NCI-H446 treated with DMSO at 0.1 percent for 48 hours (cell line): ENCODE measurements around the gene GLB1L.
A peak's percentile ranks its signal among the peaks of the same experiment; 100 is the strongest.
"Not testable (repeated sequence)": the region's sequence is repeated elsewhere in the genome, so short reads cannot be mapped to it uniquely, and the experiment has no call there.

Source experiments
- DNase-seq: peaks from one replicate; lab custom pipeline; 2025; lab: John Stamatoyannopoulos, UW

The GLB1L gene

DNA sequence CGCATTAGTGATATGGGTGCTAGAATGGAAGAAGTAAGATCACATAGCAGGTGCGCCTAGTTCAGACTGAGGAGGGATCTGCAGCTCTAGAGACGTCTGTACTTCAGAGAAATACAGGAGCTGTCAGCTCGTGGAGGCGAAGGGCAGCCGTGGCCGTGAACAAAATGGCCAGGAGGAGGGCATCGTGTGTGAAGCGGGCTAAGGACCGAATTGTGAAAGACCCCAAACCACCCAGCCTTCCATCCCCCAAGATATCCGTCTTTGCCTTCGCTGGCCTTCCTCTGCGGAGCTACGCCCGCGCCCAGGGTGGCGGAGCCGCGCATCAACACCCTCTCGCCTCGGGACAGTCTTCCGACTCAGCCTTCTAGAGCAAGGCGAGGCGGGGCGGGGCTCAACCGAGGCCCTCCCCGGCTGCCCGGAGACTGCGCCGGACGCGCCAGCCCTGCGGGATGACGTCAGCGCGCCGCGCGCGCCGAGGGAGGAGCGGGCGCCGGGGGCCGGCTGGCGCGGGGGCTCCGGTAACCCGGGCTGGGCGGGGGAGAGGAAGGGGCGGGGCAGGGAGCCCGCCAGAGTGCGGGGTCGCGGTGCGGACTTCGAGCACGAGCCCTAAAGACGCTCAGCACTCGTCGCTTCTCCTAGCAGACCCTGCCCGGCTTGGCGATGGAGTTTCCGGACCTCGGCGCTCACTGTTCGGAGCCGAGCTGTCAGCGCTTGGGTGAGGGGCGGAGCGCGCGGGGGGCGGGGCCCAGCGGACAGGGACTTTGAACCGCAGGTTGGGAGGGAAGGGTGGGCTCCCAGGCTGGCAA lies 38.7 kb downstream of the GLB1L start, which contains the start of gene ZFAND2B:
Gene ZFAND2B (plus strand): TSS at position 455 of the 806 bp plus-strand sequence. CDS start 206 bp downstream, at position 661.
- peak; percentile 82 for DNase-seq

DNA sequence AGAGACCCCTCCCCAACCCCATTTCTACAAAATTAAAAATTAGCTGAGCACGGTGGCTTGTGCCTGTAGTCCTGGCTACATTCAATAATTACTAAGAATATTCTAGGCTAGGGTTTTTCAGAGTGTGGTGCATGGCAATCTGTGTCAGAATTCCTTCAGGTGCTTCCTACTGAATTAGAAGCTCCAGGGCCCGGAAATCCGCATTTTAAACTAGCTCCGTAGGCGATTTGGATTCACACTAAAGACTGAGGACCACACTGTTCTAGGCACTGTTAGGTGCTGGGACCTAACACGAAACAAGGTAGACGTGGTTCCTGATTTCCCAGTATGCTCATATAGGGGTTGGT lies 39.3 kb downstream of the GLB1L start:
- DNase-seq: no peak

DNA sequence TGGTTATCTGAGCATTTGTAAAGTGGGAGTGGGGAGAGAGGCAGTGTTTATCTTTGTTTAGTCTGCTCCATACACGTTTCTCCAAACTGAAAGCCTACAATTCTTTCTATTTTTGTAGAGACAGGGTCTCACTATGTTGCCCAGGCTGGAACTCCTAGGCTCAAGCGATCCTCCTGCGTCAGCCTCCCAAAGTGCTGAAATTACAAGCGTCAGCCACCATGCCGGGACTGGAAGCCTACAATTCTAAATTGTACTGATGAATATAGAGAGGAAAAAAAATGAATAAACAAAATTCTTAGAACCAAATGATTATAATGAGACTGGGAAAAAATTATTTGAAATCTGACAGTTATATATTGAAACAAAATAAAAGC lies 40.1 kb downstream of the GLB1L start:
- DNase-seq: no peak

DNA sequence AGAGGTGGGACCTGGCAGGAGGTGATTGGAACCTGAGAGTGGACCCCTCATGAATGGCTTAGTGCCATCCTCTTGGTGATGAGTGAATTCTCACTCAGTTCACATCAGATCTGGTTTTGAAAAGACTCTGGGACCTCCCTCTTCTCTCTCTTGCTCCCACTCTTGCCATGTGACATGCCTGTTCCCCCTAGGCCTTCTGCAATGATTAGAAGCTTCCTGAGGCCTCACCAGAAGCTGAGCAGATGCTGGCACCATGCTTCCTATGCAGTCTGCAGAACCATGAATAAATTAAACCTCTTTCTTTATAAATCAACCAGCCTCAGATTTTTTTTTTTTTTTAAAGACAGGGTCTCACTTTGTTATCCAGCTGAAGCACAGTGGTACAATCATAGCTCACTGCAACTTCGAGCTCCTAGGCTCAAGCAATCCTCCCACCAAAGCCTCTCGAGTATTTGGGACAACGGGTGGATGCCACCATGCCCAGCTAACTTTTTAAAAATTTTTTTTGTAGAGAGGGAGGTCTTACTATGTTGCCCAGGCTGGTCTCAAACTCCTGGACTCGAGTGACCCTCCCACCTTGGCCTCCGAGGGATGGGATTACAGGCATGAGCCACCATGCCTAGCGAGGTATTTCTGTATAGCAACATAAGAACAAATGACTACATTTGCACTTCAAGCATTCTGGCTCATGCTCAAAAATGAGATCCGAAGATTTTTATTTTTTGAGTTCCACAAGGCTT lies 40.6 kb downstream of the GLB1L start:
- no peak for DNase-seq

DNA sequence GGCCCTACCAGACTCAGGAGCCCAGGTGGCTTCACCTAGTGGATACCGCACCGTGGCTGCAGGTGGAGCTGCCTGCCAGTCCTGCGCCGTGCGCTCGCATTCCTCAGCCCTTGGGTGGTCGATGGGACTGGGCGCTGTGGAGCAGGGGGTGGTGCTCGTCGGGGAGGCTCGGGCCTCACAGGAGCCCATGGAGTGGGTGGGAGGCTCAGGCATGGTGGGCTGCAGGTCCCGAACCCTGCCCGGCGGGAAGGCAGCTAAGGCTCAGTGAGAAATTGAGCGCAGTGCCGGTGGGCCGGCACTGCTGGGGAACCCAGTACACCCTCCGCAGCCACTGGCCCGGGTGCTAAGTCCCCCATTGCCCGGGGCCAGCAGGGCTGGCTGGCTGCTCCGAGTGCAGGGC lies 43.9 kb downstream of the GLB1L start:
- not testable (repeated sequence) for DNase-seq

DNA sequence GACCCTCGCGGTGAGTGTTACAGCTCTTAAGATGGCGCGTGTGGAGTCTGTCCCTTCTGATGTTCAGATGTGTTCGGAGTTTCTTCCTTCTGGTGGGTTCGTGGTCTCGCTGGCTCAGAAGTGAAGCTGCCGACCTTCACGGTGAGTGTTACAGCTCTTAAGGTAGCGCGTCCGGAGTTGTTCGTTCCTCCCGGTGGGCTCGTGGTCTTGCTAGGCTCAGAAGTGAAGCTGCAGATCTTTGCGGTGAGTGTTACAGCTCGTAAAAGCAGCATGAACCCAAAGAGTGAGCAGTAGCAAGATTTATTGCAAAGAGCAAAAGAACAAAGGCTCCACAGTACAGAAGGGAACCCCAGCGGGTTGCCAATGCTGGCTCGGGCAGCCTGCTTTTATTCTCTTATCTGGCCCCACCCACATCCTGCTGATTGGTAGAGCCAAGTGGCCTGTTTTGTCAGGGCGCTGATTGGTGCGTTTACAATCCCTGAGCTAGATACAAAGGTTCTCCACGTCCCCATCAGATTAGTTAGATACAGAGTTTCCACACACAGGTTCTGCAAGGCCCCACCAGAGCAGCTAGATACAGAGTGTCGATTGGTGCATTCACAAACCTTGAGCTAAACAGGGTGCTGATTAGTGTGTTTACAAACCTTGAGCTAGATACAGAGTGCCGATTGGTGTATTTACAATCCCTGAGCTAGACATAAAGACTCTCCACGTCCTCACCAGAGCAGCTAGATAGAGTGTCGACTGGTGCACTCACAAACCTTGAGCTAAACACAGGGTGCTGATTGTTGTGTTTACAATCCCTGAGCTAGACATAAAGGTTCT lies 44.5 kb downstream of the GLB1L start:
- DNase-seq: not testable (repeated sequence)

DNA sequence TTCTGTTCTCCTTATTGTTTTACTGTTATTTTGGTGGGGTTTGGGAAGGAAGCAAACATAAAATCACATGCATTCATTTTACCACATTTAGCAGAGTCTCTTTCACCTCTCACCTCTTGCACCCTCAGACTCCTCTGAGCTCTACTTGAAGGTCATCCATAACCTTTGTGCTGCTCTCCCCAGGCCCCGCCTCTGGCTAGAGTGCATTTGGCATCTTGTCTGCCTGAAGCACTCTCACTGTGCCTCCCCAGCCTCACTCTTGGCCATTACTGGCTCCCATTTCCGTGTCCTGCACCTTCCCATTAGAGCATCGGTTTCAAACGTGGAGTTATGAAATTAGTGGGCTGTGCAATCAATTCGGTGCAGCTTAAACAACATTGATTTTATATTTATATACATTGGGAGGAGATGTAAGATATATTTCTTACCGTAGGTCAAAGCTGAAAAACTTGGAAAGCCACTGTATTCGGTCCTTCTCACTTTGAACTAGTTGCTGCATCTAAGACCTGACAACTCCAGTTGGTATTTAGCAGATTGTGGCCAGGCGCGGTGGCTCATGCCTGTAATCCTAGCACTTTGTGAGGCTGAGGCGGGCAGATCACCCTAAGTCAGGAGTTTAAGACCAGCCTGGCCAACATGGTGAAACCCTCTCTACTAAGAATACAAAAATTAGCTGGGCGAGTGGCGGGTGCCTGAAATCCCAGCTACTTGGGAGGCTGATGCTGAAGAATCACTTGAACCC lies 45.6 kb downstream of the GLB1L start:
- DNase-seq: no peak

DNA sequence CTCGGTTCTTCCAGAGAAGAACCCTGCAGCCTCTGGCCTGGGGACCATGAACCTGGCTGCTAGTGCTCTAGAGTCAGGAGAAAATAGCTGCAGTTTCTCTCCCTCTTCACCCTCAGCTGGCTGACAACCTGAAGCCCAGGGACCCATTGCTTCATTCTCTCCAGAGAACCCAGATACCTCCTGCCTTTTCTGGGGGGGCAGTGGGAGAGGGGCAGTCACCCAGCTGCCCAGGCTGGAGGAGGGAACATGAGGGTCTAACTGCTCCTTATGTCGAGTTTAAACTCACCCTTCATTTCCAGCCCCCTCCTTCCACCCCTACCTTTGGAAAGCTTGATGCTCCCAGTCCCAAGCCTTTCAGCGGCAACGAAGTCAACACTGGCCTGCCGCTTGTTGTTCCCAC lies 46.3 kb downstream of the GLB1L start:
- no peak for DNase-seq

DNA sequence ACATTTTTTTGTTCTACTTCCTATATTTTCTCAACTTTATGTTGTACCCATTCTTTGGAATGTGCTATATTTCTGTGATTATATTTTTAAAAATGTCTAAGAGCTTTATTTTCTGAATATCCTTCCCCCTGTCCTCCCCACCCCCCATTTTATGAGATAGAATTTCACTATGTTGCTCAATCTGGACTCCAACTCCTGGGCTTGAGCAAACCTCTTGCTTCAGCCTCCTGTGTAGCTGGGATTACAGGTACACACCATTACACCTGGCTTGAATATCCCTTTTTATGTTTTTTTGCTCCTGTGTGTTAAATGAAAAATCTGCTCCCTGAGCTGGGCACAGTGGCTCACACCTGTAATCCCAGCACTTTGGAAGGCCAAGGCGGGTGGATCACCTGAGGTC lies 47.9 kb downstream of the GLB1L start:
- DNase-seq: no peak

DNA sequence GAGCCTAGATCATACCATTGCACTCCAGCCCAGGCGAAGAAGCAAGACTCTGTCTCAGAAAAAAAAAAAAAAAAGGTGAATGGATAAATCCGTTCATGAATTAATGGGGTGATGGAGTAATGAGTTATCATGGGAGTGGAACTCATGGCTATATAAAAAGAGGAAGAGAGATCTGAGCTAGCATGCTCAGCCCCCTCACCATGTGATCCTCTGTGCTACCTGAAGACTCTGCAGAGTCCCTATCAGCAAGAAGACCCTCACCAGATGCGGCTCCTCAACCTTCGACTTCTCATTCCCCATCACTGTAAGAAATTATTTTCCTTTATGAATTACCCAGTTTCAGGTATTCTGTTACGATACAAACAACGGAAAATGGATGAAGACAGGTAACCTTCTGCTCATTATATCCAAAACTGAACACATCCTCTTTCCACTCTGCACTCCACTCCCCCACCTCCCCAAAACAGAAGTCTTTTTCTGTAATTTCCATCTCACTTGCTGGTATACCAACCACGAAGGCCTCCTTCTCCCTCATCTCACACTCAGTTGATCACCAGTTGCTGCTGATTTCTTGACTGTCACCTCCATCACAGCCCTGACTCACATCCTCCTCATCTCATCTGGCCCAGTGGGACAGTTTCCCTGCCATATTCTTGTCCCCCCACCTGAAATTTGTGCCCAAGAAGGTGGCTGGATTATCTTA lies 58.3 kb downstream of the GLB1L start:
- DNase-seq: no peak
